Progenitor cell of endocrine pancreas (in vitro differentiated cells): Measurements from ENCODE around the gene CD14. TPM values are rescaled to one million over a fixed set of nuclear protein-coding genes. Genes with fewer than 3 reads are reported as not detected.

ENCODE experiments used
- DNase-seq: peaks from one replicate; pipeline ENCODE4 v3.0.0; 2021; ENCODE audit warnings: low spot score; ENCODE audit not compliant: unreplicated experiment
- H3K27ac Mint-ChIP-seq: 2 replicates; pipeline ENCODE4 v1.8.0; 2021; ENCODE audit warnings: mild to moderate bottlenecking, moderate library complexity, mixed read lengths
- H3K27me3 Mint-ChIP-seq: 2 replicates; pipeline ENCODE4 v1.8.0; 2021; ENCODE audit warnings: mixed read lengths
- H3K36me3 Mint-ChIP-seq: 2 replicates; pipeline ENCODE4 v1.8.0; 2022; ENCODE audit warnings: mixed read lengths; ENCODE audit not compliant: insufficient read depth
- H3K4me1 Mint-ChIP-seq: 2 replicates; pipeline ENCODE4 v1.8.0; 2021; ENCODE audit warnings: low read depth, mixed read lengths
- H3K4me3 Mint-ChIP-seq: 2 replicates; pipeline ENCODE4 v1.8.0; 2021; ENCODE audit warnings: low read depth, mild to moderate bottlenecking, moderate library complexity, mixed read lengths
- H3K9me3 Mint-ChIP-seq: 2 replicates; pipeline ENCODE4 v1.8.0; 2021; ENCODE audit warnings: low read depth, mixed read lengths
- total RNA-seq: library from RNA; stranded (reverse); gene quantifications from 2 replicates; pipeline ENCODE4 v1.2.1, GENCODE V29; 2021
- TF ChIP-seq, protein P1 (sequence below): fragments of 200-600 bp; sonication (generic); IDR thresholded peaks from one replicate; pipeline ENCODE4 v1.5.0; 2021; ENCODE audit warnings: antibody characterized with exemption, mild to moderate bottlenecking; ENCODE audit not compliant: unreplicated experiment

Gene CD14
- total RNA-seq, 1 donor from 2014 or later = not detected

- H3K4me1 Mint-ChIP-seq = peaks cover 4% of the 10 kb centered on the region
- H3K27ac Mint-ChIP-seq = no peak overlapping the region
- H3K9me3 Mint-ChIP-seq = peaks cover 10% of the 10 kb centered on the region
- no peaks in the 10 kb centered on the region for H3K27me3 Mint-ChIP-seq
- TF ChIP-seq, protein P1, sequence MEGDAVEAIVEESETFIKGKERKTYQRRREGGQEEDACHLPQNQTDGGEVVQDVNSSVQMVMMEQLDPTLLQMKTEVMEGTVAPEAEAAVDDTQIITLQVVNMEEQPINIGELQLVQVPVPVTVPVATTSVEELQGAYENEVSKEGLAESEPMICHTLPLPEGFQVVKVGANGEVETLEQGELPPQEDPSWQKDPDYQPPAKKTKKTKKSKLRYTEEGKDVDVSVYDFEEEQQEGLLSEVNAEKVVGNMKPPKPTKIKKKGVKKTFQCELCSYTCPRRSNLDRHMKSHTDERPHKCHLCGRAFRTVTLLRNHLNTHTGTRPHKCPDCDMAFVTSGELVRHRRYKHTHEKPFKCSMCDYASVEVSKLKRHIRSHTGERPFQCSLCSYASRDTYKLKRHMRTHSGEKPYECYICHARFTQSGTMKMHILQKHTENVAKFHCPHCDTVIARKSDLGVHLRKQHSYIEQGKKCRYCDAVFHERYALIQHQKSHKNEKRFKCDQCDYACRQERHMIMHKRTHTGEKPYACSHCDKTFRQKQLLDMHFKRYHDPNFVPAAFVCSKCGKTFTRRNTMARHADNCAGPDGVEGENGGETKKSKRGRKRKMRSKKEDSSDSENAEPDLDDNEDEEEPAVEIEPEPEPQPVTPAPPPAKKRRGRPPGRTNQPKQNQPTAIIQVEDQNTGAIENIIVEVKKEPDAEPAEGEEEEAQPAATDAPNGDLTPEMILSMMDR = no peak
- DNase-seq = no peak
- H3K4me3 Mint-ChIP-seq = no peak overlapping the region
- no peaks in the 10 kb centered on the region for H3K36me3 Mint-ChIP-seq
Observed at GRCh38 chr5:140633501-140633900, 526 bp upstream of the CD14 start.

DNA sequence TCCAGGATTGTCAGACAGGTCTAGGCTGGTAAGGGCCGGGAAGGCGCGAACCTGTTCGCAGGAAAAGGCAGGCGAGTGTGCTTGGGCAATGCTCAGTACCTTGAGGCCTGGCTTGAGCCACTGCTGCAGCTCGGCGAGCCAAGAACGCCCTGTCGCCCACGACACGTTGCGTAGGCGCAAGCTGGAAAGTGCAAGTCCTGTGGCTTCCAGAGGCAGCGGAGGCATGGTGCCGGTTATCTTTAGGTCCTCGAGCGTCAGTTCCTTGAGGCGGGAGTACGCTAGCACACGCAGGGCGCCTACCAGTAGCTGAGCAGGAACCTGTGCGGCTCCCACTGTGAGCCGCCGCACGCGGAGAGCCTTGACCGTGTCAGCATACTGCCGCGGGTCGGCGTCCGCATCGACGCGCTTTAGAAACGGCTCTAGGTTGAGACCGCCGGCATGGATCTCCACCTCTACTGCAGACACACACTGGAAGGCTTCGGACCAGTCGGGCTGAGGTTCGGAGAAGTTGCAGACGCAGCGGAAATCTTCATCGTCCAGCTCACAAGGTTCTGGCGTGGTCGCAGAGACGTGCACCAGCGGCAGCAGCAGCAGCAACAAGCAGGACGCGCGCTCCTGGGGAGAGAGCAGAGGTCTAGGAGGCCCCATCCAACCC is 482 bp downstream of the CD14 start:
- Mint-ChIP-seq H3K9me3 (peaks cover 11% of the 10 kb centered on the region), H3K27ac (no peak overlapping the region), H3K4me3 (no peak overlapping the region), H3K4me1 (no peaks in the 10 kb centered on the region), H3K36me3 (peaks cover 2% of the 10 kb centered on the region), H3K27me3 (no peaks in the 10 kb centered on the region)
- TF ChIP-seq, protein P1 = no peak
- no peak for DNase-seq

GRCh38 chr5:140631831-140632365 is 1.1 kb downstream of the CD14 start:
- no peak overlapping the region for H3K27ac Mint-ChIP-seq
- H3K36me3 Mint-ChIP-seq = peaks cover 4% of the 10 kb centered on the region
- no peaks in the 10 kb centered on the region for H3K27me3 Mint-ChIP-seq
- TF ChIP-seq, protein P1 = no peak
- peaks cover 15% of the 10 kb centered on the region for H3K9me3 Mint-ChIP-seq
- no peaks in the 10 kb centered on the region for H3K4me1 Mint-ChIP-seq
- H3K4me3 Mint-ChIP-seq = no peak overlapping the region
- DNase-seq = no peak

DNA sequence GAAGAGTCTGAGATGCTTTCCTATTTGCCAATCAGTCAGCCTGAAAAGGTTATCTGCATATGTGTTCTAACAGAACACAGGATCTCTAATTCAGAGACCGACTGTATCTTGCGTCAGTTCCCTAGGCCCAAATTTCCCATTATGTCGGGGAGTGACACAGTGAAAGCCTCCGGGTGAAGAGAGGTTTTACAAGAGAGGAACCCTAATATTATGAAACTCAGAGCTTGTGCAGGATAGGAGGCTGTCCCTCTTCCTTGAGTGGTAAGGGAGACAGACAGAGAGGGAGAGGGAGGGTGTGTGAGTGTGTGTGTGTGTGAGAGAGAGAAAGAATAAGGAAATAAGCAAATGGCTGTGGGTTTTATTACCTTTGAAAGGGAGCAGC is 1.9 kb downstream of the CD14 start:
- Mint-ChIP-seq H3K36me3 (peaks cover 4% of the 10 kb centered on the region), H3K4me3 (no peak overlapping the region), H3K27me3 (no peaks in the 10 kb centered on the region), H3K27ac (peak overlapping the region; percentile 63), H3K4me1 (no peaks in the 10 kb centered on the region), H3K9me3 (peaks cover 15% of the 10 kb centered on the region)
- no peak for DNase-seq
- TF ChIP-seq, protein P1 = no peak

GRCh38 chr5:140630292-140631035 is 2.5 kb downstream of the CD14 start:
- Mint-ChIP-seq H3K9me3 (peaks cover 16% of the 10 kb centered on the region), H3K27ac (no peak overlapping the region), H3K27me3 (no peaks in the 10 kb centered on the region), H3K4me1 (no peaks in the 10 kb centered on the region), H3K4me3 (no peak overlapping the region), H3K36me3 (peaks cover 4% of the 10 kb centered on the region)
- TF ChIP-seq, protein P1 = no peak
- no peak for DNase-seq
